NCI-H524 (cell line): Measurements from ENCODE around the gene CLDN9.
"Not testable (repeated sequence)": the region's sequence is repeated elsewhere in the genome, so short reads cannot be mapped to it uniquely, and the experiment has no call there.

Experiments
- DNase-seq, 2 experiments: peaks; one replicate each; lab custom pipeline; 2025; lab: John Stamatoyannopoulos, UW

CLDN9 gene

GRCh38 chr16:3054965-3055733 is 42.4 kb downstream of the CLDN9 start:
- no peak for DNase-seq

- not testable (repeated sequence) for DNase-seq
These were observed 43.0 kb downstream of the CLDN9 start for GRCh38 chr16:3055734-3056115.

- no peak for DNase-seq
These were observed 43.8 kb downstream of the CLDN9 start for GRCh38 chr16:3056336-3057180.

- no peak for DNase-seq
These were observed 44.7 kb downstream of the CLDN9 start for GRCh38 chr16:3057181-3058138.

- peak; percentile 44 to 77 for DNase-seq
These were observed 45.7 kb downstream of the CLDN9 start for GRCh38 chr16:3058139-3059030.

- DNase-seq: peak; percentile 69 to 87
These were observed 46.5 kb downstream of the CLDN9 start for GRCh38 chr16:3059041-3059722.

- DNase-seq: no peak
These were observed 47.1 kb downstream of the CLDN9 start for GRCh38 chr16:3059723-3060242.

GRCh38 chr16:3060339-3061127 is 47.8 kb downstream of the CLDN9 start:
- DNase-seq: no peak

GRCh38 chr16:3062553-3062952 is 49.8 kb downstream of the CLDN9 start:
- DNase-seq: no peak

- no peak for DNase-seq
These were observed 51.1 kb downstream of the CLDN9 start for GRCh38 chr16:3063625-3064386.
